GM12878 (cell line): ENCODE measurements around the gene RGS18. TPM values are rescaled to one million over a fixed set of nuclear protein-coding genes. Genes with fewer than 3 reads are reported as not detected.
"Not testable (repeated sequence)": the region's sequence is repeated elsewhere in the genome, so short reads cannot be mapped to it uniquely, and the experiment has no call there.

Source experiments
- ATAC-seq: fragments of 200-7000 bp; cut with Tn5 transposase; 3 replicates; pipeline ENCODE4 v1.9.1; 2020; ENCODE audit warnings: mild to moderate bottlenecking, moderate library complexity
- BruUV-seq: library from RNA; stranded (reverse); fragments of 400-500 nt; replicated peaks from 2 replicates; lab custom pipeline; 2021; lab: Mats Ljungman, UMichigan
- CTCF ChIA-PET: fragments of 300-600 bp; sonication (Branson Sonifier 250); formaldehyde crosslinking; extraction: SDS; loops from one replicate; lab custom pipeline; 2021; ENCODE audit warnings: inconsistent platforms; lab: Yijun Ruan, JAX
- POLR2A ChIA-PET: fragments of 350-600 bp; formaldehyde crosslinking; extraction: SDS; loops from one replicate; lab custom pipeline; 2021; ENCODE audit warnings: inconsistent platforms; lab: Charles Lee
- RAD21 ChIA-PET: fragments of 300-600 bp; sonication (Branson Sonifier 250); formaldehyde crosslinking; loops from one replicate; lab custom pipeline; 2023; ENCODE audit warnings: antibody characterized with exemption; ENCODE audit not compliant: unreplicated experiment; lab: Charles Lee
- SMC1A ChIA-PET: fragments of 300-600 bp; sonication (Branson Sonifier 250); formaldehyde crosslinking; loops from one replicate; lab custom pipeline; 2023; ENCODE audit not compliant: unreplicated experiment, uncharacterized antibody; lab: Charles Lee
- DNase-seq: peaks from one replicate; pipeline ENCODE4 v3.0.0-alpha.2; 2011; ENCODE audit warnings: low read depth, low spot score
- FAIRE-seq: peaks from 3 replicates; lab custom pipeline; 2011; peaks lifted over from hg19 to GRCh38; lab: Jason Lieb, UNC
- H2AFZ ChIP-seq: 2 replicates; pipeline ENCODE4 v1.6.0; 2011; ENCODE audit warnings: low read depth, low read length, control low read depth; ENCODE audit not compliant: control insufficient read depth
- H3K27ac ChIP-seq: 2 replicates; pipeline ENCODE4 v1.5.1; 2011; ENCODE audit warnings: control low read depth; ENCODE audit not compliant: control insufficient read depth, insufficient read depth
- H3K27me3 ChIP-seq, 2 experiments: replicated peaks in 1 of 2; 2 replicates each; pipeline versions ENCODE4 v1.6.0 to v1.6.1; 2011; ENCODE audit warnings: low read length in 1 of 2; ENCODE audit not compliant: control insufficient read depth in 2 of 2, insufficient read depth in 2 of 2
- H3K36me3 ChIP-seq, 2 experiments: 2 replicates each; pipeline ENCODE4 v1.5.1; 2011; ENCODE audit warnings: low read length in 1 of 2; ENCODE audit not compliant: control insufficient read depth in 2 of 2, insufficient read depth in 2 of 2
- H3K4me1 ChIP-seq: 2 replicates; pipeline ENCODE4 v1.6.1; 2011; ENCODE audit warnings: mild to moderate bottlenecking, low read length, moderate library complexity, mixed read lengths; ENCODE audit not compliant: control insufficient read depth, insufficient read depth
- H3K4me2 ChIP-seq: 2 replicates; pipeline ENCODE4 v1.6.0; 2011; ENCODE audit warnings: control low read depth; ENCODE audit not compliant: control insufficient read depth, insufficient read depth
- H3K4me3 ChIP-seq: fragments of 200-600 bp; sonication (generic); 2 replicates; pipeline ENCODE4 v1.5.1; 2016
- H3K79me2 ChIP-seq: 2 replicates; pipeline ENCODE4 v1.6.0; 2011; ENCODE audit warnings: low read length; ENCODE audit not compliant: control insufficient read depth, insufficient read depth
- H3K9ac ChIP-seq: 2 replicates; pipeline ENCODE4 v1.8.0; 2011; ENCODE audit warnings: low read length, control low read depth, mixed read lengths; ENCODE audit not compliant: control insufficient read depth, insufficient read depth
- H3K9me3 ChIP-seq: replicated peaks from 3 replicates; pipeline ENCODE4 v1.5.1; 2011; ENCODE audit warnings: mild to moderate bottlenecking, low read length; ENCODE audit not compliant: control insufficient read depth, insufficient read depth
- H4K20me1 ChIP-seq: 2 replicates; pipeline ENCODE4 v1.6.0; 2011; ENCODE audit not compliant: control insufficient read depth, insufficient read depth
- BCL11A ChIP-seq: IDR thresholded peaks from 2 replicates; pipeline ENCODE4 v1.6.1; 2011; ENCODE audit warnings: low read depth, low read length
- EZH2 ChIP-seq: IDR thresholded peaks from 2 replicates; pipeline ENCODE4 v1.6.1; 2012; ENCODE audit warnings: low read depth, mild to moderate bottlenecking, control low read depth, inconsistent platforms, low read length, borderline replicate concordance; ENCODE audit not compliant: control insufficient read depth
- FOS ChIP-seq: IDR thresholded peaks from 3 replicates; pipeline ENCODE4 v1.6.1; 2011; ENCODE audit warnings: borderline replicate concordance; ENCODE audit not compliant: insufficient read length; ENCODE audit errors: extremely low read depth
- MXI1 ChIP-seq: fragments of 150-350 bp; IDR thresholded peaks from 2 replicates; pipeline ENCODE4 v1.6.1; 2011; ENCODE audit warnings: low read depth, mild to moderate bottlenecking, inconsistent platforms, low read length, improper control_type of control experiment
- NR2F1 ChIP-seq: fragments of 450-650 bp; conservative IDR thresholded peaks from 2 replicates; pipeline ENCODE4 v1.6.1; 2017; ENCODE audit warnings: mild to moderate bottlenecking
- ZSCAN29 ChIP-seq: fragments of 450-650 bp; IDR thresholded peaks from 2 replicates; pipeline ENCODE4 v1.6.1; 2017; ENCODE audit warnings: mild to moderate bottlenecking, moderate library complexity
- WGBS: methylation state at CpG from one replicate; pipeline ENCODE4 v1.1.6; 2016; ENCODE audit warnings: low lambda C conversion rate; ENCODE audit not compliant: insufficient replicate concordance, insufficient coverage; ENCODE audit errors: missing lambda C conversion rate; 5-methylcytosine and 5-hydroxymethylcytosine counted together
- in situ Hi-C: fragments of 300-500 bp; cut with MboI; formaldehyde crosslinking; loops from 9 replicates; pipeline ENCODE4 v1.14.3; 2018; ENCODE audit warnings: mixed read lengths
- intact Hi-C: fragments of 100-400 bp; cut with micrococcal nuclease; formaldehyde crosslinking; loops from one replicate; pipeline ENCODE4 v1.14.2; 2022; ENCODE audit not compliant: unreplicated experiment
- polyA plus RNA-seq, 11 experiments: library from polyadenylated mRNA; depleted of rRNA in 4 of 11; unstranded in 6 of 11; stranded (reverse) in 5 of 11; fragments of >200 nt; fragmentation: Nextera tagmentation in 4 of 11; fragmentation: Illumina TruSeq in 1 of 11; extraction: Ambion mirVana in 4 of 11; extraction: Trizol in 1 of 11; gene quantifications; 1 replicate in 1 of 11; 2 replicates in 10 of 11; pipeline versions ENCODE4 v1.2.1 to v1.2.3, GENCODE V29; 2011 to 2016; ENCODE audit warnings: inconsistent platforms in 2 of 11, missing spikeins in 2 of 11, low read depth in 1 of 11
- total RNA-seq, 4 experiments: library from RNA; depleted of rRNA in 3 of 4; stranded (reverse); fragments of >200 nt in 3 of 4; fragmentation: Illumina TruSeq in 1 of 4; extraction: Trizol in 1 of 4; gene quantifications; 2 replicates each; pipeline versions ENCODE4 v1.2.1 to v1.2.3, GENCODE V29; 2013 to 2021

The RGS18 gene
- total and polyA plus RNA-seq, 10 of the 15 experiments (the other 5 are each of a cell fraction or from before 2014, with no cell fraction given), result not detected

- no peaks in the 10 kb centered on the region for H3K9me3 ChIP-seq
- ChIA-PET CTCF (no interaction called here), POLR2A (no interaction called here), RAD21 (no interaction called here)
- intact Hi-C loops, result no loop called here
- H3K4me1 ChIP-seq, result no peaks in the 10 kb centered on the region
- H3K9ac ChIP-seq, result no peak overlapping the region
- in situ Hi-C loops, result no loop called here
- TF ChIP-seq FOS (no peak), MXI1 (no peak), EZH2 (no peak), NR2F1 (no peak), BCL11A (no peak), ZSCAN29 (no peak)
- TF ChIP-seq, all 136 proteins: peak for 0
- FAIRE-seq (no peak), DNase-seq (no peak), ATAC-seq (no peak)
- Histone ChIP-seq H3K27me3 (no peaks in the 10 kb centered on the region; a peak in 1 of 4 replicates), H3K4me3 (no peak overlapping the region), H2AFZ (no peak overlapping the region), H3K36me3 (no peaks in the 10 kb centered on the region), H3K4me2 (no peak overlapping the region), H3K27ac (no peak overlapping the region), H3K79me2 (no peaks in the 10 kb centered on the region), H4K20me1 (no peaks in the 10 kb centered on the region)
- BruUV-seq, result no TSS peak
- WGBS, result 18% methylated on average over 5 of the region's 5 CpGs
- SMC1A ChIA-PET, result no interaction called here
These were observed 69.1 kb downstream of the RGS18 start for GRCh38 chr1:192227330-192227729.

DNA sequence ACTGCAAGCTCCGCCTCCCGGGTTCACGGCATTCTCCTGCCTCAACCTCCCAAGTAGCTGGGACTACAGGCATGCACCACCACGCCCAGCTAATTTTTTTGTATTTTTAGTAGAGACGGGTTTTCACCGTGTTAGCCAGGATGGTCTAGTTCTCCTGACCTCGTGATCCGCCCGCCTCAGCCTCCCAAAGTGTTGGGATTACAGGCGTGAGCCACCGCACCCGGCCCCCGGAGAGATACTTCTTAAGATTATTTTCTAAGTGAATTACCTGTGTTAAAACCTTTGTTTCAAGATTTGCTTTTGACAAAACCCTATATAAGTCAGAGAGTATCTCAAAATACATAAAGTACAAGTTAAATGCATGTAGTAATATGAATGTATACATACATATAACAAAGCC, 69.7 kb downstream of the RGS18 start:
- H3K36me3 ChIP-seq, H3K9ac ChIP-seq: not testable (repeated sequence)

More for the DNA sequence above, 69.7 kb downstream of the RGS18 start:
- 59% methylated on average over 13 of the region's 13 CpGs for WGBS
- BruUV-seq, H3K4me2 ChIP-seq, SMC1A ChIA-PET, H3K79me2 ChIP-seq, POLR2A ChIA-PET, RAD21 ChIA-PET, in situ Hi-C loops, H3K4me1 ChIP-seq, H4K20me1 ChIP-seq, H3K4me3 ChIP-seq, intact Hi-C loops, H3K27me3 ChIP-seq, H3K27ac ChIP-seq, H2AFZ ChIP-seq, DNase-seq, ATAC-seq, H3K9me3 ChIP-seq, FAIRE-seq: not testable (repeated sequence)
- CTCF ChIA-PET, result interaction anchor here (1.0 kb wide), 1 partner anchor 16 kb away, joined by 3 read pairs; no protein-coding TSS in a partner anchor
